Skin of body (tissue), 2 donors: ENCODE measurements around the gene KAT2B. TPM values are rescaled to one million over a fixed set of nuclear protein-coding genes. Genes with fewer than 3 reads are reported as not detected.
A peak's percentile ranks its signal among the peaks of the same experiment; 100 is the strongest.

Experiments
- DNase-seq: peaks from one replicate; lab custom pipeline; 2025; lab: John Stamatoyannopoulos, UW
- total RNA-seq: library from RNA; depleted of rRNA; stranded (reverse); fragments of >200 nt; gene quantifications from one replicate; pipeline ENCODE4 v1.2.3, GENCODE V29; 2014

Gene KAT2B
- total RNA-seq, 1 donor from 2014 or later = 24.7 TPM

DNA sequence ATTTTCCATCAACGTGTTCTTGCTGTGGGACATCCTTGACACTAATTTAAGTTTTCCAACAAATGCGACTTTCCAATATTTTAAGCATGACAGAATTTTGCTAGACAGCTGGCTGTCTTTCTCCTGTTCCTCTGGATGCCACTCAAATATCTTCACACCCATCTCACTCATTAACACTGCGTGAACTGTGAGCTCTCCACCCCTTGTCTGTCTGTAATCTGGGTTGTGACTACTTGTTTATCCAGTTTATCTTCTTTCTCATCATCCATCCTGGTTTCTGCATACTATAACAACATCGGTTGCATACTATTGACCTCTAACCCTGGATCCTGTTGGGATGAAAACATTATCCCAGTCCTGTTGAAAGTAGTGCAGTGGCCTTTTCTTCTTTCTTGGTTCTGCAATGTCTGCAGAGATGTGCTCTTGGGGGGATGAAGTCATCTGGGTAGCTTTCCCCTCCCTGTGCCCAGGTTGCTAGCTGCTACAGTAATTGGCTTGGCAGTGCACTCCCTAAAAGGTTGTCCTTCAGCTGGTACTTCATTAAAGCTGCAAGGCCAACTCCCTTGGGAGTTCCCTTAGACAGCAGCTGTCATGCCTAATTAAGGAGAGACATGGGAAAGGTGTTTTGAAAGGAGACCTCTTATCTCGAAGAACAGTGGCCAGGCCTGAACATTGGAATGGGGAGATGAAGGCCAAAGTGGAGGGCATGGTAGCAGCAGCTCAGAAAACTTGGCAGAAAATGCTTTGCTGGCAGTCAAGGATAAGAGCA, 24.7 kb downstream of the KAT2B start:
- DNase-seq = no peak

DNA sequence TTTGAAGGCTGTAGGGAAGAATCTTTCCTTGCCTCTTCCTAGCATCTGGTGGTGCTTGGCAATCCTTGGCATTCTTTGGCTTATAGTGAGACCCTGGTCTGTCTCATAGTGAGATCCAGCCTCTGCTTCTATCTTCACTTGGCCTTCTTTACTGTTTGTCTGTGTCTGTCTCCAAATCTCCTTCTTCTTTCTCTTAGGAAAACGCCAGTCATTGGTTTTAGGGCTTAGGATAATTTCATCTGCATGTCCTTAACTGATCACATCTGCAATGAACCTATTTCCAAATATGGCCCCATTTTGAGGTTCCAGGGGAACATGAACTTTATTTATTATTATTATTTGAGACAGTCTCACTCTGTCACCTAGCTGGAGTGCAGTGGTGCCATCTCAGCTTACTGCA, 25.8 kb downstream of the KAT2B start:
- DNase-seq = no peak

DNA sequence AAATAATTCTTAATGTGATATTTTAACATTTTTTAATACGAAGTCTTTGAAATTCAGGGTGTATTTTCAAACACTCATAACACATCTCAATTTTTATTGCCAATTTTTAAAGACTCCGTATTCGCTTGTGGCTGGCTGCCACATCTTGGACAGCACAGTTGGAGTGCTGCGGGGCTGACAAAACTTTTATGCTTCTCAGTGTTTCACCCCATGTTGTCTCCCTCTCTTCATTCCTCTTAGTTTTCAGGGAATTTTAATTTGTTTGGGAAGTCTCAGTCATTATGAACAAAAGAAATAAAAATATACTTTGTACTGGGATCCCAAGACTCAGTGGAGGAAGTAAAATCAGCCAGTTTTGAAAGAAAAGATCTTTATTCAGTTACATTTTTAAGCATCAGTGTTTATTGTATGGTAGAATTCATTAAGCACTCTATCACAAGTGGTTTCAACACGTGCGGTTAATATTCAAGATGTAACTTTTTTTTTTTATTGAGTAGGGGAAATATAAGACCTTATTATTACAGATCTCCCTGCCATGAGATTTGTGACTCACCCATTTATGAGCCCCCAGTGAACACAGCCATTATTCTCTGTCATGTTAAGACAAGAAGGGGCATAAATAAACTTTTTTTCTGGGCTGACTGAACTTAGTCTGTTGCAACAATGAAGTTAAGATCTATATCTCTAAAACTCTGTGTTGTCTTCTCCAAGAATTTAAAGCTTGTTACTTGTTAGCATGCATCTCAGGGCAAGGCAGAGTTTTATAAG, 26.8 kb downstream of the KAT2B start:
- DNase-seq = peak; percentile 47

DNA sequence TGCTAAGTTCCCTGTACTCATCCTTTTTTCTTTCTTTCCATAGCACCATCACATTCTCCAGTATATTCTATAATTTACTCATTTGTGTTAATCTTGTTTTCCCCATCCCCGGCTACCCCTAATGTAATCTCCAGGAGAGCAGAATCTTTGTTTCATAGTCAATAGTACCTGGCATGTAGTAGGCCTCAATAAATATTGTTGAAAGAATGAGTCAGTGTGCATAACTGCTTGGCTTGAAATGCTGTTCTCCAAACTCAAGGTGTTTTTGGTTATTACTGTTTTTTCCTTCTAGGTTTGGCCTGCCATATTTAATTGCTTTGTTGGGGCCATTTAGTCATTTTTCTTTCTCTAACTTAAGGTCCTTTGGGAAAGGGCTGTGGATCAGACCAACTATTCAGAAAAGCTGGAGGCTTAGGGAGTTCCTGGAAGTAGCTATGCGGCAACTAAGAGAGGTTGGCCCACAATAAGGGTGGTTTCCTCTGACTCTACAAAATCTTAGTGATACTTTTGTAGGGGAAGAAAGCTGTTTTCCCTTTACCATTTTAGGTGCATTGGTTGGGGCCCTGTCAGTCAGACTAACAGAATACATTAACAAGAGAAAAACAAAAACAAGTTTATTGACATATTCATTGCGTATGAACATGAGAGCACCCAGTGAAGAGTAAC, 28.4 kb downstream of the KAT2B start:
- DNase-seq = no peak

DNA sequence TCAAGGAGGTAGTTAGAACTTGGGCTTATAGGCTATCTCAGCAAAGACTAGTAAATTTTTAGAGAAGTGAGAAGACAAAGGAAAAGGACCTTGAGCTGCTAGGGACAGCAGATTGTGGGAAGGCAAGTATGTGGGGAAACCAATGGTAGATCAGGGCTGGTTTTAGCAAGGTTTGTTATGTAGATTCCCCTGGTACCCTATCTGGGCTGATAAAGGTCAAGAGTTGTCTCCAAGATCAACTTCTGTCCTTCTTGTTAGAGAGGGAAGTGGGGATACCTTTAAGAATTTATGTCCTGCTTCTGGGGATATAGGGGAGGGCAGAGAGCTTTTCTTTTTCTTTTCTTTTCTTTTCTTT, 28.9 kb downstream of the KAT2B start:
- no peak for DNase-seq

DNA sequence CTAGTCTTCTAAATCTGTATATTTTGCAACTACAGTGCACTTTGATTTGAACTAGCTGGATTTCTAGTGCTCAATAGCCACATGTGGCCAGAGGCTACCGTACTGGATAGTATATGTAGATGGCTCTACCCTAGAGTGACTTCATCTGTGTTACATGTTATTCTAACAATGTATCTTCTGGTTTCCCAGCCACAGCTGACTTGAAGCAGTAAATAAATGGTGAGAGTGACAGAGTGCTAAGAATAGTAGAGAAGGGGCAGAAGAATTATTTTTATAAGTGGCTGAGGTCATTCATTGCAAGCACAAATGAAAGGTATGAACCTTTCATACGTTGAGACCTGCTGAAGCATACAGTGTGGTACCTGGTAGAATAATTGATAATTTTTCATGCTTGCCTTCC, 30.9 kb downstream of the KAT2B start:
- no peak for DNase-seq

DNA sequence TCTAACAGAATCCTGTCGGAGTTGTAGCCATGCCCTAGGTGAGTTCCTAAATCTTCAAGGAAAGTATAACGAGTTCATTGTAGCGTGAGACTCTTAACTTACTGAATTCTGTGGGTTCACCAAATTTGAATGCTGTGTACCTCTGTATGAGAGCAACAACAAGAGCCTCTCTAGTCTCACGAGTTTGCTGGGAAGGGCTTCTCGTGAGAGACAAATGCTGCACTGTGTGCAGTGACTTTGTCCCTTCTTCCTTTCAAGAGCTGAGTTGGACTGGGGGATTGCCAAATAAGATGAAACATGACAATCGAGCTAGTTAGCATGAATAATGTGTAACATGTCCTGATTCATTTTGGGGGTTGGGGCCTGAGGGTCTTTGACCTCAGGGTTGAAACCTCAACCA, 32.2 kb downstream of the KAT2B start:
- no peak for DNase-seq

DNA sequence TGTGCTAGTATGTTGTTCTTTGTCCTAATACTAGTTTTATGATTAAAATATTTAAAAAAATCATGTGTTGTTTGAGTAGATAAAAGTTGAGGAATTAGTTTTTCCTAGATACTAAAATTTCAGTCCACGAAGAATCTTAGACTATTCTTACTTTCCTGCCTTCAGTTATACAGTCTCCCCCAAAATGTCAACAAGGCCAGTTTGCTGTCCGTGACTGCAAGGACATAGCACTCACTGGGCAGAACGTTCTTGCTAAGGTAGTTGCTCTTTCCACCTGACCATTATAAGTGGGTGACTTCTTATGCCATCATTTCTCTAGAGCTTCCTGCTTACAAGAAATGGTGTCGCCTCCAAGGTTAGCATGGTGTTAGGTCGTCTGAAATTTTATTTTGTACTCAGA, 32.8 kb downstream of the KAT2B start:
- DNase-seq = no peak

DNA sequence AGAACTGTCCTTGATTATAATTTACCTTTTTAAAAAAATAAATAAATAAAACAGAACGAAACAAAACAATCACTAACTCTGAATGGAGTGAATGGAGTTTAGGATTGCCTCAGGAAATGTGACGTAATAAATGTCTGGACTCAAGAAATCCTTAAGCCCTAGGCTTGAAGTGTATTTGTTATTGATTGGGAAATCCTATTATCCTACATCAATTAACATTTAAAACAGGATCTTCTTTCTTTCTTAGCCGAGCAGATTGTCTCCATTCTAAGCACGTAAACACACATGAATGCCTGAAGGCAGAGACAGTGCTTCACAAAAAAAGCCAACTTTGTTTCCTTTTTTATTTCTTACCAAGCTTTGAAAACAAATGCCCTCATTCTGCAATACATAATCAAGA, 33.4 kb downstream of the KAT2B start:
- no peak for DNase-seq

DNA sequence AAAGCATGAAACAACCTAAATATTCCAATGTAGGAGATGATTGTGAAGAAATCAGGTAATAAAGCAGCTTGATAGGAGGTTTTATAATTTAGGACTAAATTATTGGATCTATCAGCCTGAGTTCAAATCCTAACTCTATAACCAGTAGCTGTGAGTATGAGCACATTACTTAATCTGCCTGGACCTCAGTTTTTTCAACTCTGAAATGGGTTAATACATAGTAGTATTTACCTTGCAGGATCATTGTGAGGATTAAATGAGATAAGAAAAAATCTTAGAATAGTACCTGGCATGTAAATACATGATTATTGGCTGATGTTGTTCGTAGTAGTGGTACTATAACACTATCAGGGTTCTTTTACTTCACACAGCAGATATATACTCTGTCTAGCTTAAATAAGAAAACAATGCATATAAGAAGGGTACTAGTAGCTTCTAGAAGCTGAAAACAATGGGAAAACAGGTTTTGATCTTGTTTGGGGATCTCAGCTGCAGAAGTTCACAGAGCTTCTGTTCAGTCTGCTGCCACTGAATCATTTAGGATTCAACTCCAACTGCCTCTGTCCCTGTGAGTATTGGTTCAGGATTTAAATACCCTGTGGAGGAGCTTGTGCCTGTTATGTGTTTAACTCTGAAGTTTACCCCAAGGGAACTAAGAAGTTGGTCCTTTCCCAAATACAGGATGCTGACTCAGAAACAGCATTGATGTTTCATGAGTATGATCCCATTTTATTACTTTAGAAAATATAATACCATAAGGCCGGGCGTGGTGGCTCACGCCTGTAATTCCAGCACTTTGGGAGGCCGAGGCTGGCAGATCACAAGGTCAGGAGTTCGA, 34.2 kb downstream of the KAT2B start:
- no peak for DNase-seq

DNA sequence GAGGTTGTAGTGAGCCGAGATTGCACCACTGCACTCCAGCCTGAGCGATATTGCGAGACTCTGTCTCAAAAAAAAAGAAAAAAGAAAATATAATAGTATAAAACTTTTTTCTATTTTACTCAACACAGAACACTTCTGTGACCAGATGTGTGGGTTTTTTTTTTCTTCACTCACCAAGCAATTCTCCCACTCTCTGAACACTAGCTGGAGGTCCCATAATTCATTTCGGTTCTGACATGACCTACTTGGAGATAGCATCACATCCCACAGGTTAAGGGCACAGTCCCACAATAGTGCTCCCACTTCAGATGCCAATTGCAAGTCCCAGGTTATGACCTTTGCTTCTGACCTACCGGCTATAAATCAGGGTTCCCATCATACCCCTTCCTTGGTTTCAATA, 35.0 kb downstream of the KAT2B start:
- no peak for DNase-seq

DNA sequence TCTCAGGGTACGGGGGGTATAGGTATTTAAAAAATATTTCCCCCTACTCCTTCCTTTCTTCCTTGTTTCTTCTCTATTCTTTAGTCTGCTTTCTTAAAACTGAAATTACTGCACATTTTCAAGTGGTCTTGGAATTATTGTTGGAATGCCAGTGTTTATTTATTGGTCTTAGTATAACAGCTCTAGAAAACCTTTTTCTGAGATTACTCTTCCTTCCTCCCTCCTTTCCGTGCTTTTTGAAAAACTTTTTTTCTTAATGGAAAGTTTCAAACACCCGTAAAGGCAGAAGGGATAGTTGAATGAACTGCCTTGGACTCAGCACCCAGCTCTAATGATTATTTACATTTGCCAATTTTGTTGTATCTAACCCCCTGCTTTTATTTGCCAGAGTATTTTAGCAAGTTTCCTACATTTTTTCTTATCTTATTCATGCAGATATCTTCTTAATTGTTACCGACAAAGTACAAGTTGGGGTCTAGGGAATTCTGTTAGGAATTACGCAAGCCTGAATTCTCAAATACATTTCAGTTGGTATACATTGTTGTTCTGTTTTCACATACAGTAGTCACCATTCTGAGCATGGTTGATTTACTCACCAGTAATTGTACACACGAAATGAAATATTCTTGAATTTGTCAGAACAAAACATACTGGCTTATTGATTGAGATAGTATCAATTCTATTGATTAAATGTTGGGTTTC, 36.2 kb downstream of the KAT2B start:
- no peak for DNase-seq

DNA sequence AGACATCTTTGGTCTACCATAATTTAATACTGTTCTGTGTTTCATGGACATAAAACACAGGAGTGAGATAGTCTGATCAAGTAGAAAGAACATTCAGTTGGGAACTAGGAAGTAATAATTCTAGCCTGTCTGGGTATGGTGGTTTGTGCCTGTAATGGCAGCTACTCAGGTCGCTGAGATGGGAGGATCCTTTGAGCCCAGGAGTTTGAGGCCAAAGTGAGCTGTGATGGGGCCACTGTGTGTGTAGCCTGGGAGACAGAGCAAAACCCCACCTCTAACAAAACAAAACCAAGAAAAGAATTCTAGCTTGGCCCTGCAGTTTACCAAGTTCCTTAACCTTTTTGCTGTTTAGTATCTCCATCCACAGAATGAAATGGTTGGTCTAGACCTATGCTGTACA, 36.8 kb downstream of the KAT2B start:
- no peak for DNase-seq

DNA sequence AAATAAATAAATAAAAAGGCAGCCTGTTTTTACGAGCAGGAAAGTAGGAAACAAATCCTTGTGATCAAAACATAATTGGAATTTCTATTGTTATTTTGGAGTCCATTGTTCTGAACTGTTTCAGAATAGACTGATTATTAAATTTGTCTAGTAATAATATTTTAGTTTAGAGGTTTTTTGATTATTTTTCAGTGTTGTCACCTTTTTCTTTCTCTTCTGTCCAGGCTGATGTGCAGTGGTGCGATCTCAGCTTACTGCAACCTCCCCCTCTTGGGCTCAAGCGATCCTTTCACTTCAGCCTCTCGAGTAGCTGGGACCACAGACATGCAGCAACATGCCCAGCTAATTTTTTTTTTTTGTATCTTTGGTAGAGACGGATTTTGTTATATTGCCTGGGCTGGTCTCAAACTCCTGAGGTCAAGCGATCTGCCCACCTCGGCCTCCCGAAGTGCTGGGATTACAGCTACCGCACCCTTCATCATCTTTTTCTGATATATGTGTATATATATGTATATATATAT, 38.0 kb downstream of the KAT2B start:
- no peak for DNase-seq

DNA sequence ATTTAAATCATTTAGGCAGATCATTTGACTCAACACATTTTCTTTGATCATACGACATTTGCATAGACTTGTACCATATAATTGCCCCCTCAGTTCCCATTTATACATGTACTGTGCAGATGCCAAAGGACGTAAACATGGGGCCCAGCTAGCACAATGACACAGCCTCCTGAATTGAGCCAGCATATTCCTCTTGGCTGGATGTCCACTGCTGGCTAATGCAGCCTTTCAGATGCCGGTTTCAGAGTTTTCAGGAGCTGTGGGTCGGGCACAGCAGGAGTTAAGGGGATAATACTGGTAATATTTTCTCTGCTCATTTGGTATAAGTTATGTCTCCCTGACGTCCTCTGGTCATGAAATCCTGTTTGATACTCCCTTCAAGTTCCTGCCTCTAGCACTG, 39.4 kb downstream of the KAT2B start:
- DNase-seq = no peak

DNA sequence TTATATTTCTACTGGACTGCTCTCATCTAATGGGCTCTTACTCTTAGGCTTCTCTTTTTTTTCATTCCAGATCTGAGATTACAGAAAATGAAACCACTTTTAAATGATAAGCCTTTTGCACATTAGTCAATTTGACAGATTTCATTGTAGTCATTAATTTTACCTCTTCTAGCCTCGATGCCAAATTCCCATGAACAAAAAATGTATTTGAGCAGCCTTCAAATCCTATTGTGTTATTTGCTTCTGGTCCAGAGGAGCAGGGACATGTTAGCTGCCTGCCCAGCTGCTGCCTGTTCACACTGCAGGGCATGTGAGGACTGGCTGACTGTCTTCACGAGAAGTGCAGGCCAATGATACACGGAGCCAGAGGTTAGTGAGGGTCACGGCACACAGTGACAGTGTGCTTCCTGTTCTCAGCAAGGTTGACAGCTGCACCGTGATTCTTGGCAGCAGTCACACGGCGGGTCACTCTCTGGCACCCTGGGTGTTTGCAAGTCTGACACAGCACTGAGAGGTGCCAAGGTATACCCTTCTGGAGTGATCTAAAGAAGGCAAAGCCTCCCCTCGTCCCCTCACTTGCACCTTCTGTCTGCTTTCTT, 40.8 kb downstream of the KAT2B start:
- peak; percentile 27 for DNase-seq

DNA sequence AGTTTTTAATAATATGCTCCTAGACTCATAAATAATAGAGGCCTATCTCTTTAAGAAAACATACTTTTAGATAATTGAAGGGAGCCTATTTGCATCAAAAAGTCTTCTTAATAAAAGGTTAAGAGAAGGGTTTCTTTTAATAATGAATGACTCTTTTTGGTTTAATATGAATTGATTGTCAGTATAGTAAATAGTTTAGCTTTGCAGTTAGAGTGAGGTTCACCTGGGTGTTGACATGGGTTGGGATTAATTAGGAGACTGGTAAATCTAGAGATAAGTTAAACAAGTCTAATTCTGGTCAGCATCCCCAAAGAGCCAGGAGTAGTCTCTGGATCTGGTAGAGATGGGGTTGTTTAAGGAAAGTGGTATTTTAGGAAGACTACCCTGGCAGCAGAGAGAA, 43.0 kb downstream of the KAT2B start:
- DNase-seq = no peak

DNA sequence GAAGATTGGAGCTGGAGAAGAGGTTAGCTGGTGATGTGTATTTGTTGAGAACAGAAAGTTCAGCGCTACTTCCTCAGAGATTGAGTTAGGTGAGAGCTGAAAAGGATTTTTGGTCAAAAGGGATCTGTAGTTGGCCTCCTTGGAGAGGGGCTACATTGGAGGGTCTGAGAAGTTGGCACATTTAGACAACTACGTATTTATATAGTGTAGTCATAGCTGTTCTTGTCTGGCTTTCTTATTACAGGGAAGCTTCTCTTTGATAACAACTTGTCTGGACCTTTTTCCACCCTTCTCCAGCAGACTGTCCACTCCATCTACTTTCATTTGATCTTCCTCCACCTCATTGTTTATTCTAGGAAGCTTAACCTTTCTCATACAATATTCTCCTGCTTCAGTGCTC, 43.7 kb downstream of the KAT2B start:
- DNase-seq = no peak

DNA sequence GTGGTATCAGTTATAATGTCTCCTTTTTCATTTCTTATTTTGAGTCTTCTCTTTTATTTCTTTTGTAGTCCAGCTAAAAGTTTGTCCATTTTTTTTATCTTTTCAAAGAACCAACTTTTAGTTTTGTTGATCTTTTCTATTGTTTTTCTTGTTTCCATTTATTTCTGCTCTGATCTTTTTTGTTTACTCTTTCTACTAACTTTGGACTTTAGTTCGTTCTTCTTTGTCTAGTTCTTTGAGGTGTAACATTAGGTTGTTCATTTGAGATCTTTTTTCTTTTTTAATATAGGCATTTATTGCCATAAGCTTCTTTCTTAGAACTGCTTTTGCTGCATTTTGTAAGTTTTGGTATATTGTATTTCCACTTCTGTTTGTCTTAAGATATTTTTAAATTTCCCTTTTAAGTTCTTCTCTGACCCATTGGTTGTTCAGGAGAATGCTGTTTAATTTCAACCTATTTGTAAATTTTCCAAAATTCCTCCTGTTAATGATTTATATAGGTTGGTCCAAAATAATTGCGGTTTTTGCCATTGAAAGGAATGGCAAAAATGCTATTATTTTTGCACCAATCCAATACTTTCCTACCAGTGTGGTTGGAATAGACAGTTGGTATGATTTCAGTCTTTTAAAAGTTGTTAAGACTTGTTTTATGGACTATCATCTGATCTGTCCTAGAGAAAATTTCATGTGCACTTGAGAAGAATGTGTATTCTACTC, 51.2 kb downstream of the KAT2B start:
- no peak for DNase-seq

DNA sequence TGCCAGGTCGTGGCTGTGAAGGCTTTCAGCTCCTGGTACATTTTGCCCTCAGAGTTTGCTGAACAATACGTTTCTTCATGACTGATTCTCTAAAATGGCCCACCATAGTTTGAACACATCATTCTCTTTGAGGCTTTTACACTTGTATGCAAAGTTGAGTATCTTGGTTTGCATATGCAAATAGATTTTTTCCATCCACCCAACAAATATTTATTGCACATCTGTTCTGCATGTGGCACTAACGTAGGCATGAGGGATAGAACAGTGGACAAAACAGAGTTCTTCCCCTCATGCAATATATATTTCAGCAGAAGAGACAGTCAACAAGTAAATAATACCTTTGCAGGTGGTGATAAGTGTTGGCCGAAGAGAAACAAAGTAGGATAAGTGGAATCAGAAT, 55.2 kb downstream of the KAT2B start:
- no peak for DNase-seq
